Pons (tissue), 1 donor: Measurements from ENCODE around the gene INPP5B.

Experiments used
- DNase-seq: peaks from one replicate; pipeline ENCODE4 v3.0.0-alpha.2; 2016; ENCODE audit warnings: low spot score

Gene INPP5B

GRCh38 chr1:37867784-37868183 is 79.1 kb downstream of the INPP5B start:
- DNase-seq, result no peak

GRCh38 chr1:37866491-37866890 is 80.4 kb downstream of the INPP5B start:
- DNase-seq, result no peak

GRCh38 chr1:37865348-37866120 is 81.3 kb downstream of the INPP5B start:
- no peak for DNase-seq

- no peak for DNase-seq
Observed at GRCh38 chr1:37862330-37862729, 84.5 kb downstream of the INPP5B start.

- no peak for DNase-seq
Observed at GRCh38 chr1:37861151-37861550, 85.7 kb downstream of the INPP5B start.

DNA sequence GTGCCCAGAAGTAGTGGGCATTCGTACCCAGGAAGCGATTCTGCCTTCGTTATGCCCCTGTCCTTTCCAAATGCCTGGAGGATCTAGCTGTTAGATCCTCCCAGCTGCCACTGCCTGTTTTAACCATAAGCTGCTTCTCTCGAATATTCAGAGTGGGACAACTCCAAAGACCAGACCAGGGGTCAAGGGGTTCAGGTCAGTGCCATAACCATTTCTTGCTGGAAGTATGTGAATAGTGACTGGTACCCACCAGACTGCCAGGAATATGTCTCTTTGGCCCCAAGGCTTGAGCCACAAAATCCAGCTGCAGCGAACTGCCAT is 86.5 kb downstream of the INPP5B start:
- no peak for DNase-seq

GRCh38 chr1:37859507-37860345 is 87.1 kb downstream of the INPP5B start, which contains the start of gene MTF1:
MTF1 (minus strand) TSS chr1:37859592; CDS start chr1:37857658, 1,934 bp downstream.
- peak; percentile 98 for DNase-seq

DNA sequence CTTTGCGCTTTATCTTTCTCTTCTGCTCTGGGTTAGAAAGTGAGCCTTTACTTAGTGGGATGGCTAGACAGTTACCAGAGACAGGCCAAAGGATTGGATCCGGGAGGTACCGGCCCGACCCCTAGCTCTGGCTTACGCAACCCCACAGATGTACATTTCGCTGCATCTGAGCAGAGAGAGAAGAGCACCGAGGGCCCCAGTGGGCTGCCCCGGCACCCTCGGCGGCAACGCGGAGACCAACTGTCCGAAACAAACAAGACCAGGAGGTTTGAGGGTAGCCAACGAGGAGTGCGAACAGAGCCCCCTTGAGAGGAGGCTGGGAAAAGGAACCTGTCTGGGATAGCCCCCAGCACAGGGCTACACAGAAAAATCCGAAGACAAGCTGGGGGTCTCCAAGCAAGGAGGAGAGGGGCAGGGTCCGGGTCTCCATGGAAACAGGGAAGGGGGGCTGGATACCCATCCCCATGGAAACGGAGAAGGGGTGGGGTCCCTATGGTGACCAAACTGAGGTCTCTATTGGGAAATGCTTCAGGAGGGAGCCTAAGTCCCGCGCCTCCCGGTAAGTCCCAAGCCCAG is 87.8 kb downstream of the INPP5B start:
- DNase-seq, result no peak

GRCh38 chr1:37854406-37854805 is 92.4 kb downstream of the INPP5B start:
- DNase-seq, result no peak

DNA sequence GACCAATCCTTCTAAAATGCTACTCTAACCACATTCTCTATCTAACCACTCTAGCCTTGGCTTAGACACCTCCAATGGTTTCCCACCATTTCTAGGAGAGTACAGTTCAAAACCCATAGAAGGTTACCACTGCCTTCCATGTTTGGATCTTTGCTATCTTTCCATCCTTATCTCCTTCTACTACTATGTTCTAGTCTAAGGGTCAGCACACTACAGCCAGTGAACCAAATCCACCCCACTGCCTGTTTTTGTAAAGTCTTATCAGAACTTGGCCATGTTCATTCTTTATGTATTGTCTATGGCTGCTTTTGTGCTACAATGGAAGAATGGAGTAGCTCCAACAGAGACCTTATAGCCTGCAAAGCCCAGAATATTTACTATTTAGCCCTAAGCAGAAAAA is 93.7 kb downstream of the INPP5B start:
- DNase-seq, result no peak

DNA sequence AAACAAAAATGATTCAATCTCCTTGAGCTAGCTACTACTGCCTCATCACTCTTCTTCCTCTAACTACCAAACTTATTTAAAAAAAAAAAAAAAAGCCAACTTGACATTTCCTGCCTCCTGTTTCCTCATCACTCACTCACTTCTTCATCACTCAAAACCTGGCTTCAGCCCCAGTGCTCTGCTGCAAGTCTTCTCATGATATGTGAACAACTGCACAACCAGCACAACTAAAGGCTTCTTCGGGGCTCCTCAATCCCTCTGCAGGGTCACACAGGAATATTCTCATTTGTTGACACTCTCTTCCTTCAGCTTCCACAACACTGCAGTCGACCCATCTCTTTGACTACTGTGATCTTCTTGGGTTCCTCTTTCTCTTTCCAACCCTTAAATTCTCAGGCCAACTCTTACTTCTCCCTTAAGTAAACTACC is 95.1 kb downstream of the INPP5B start:
- peak; percentile 28 for DNase-seq

DNA sequence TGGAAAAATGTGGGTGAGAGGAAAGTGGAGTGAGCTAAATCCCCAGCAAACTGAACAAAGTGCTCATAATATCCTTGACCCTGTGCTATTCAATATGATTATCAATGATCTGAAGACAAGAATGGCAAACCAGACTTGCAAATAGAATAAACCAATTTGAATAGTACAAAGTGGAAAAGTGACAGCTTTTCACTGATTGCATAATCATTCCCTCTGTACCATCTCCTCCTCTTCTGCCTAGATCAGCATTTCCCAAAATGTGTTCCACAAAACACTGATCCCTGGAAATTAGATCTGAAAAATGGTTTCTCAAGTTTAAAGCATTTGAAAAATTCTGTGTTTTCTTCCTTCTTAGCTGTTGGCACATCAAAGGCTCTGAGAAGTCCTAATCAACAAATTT is 95.6 kb downstream of the INPP5B start:
- no peak for DNase-seq

GRCh38 chr1:37850352-37850955 is 96.4 kb downstream of the INPP5B start:
- DNase-seq, result no peak

- DNase-seq, result no peak
Observed at GRCh38 chr1:37849480-37849879, 97.4 kb downstream of the INPP5B start.

DNA sequence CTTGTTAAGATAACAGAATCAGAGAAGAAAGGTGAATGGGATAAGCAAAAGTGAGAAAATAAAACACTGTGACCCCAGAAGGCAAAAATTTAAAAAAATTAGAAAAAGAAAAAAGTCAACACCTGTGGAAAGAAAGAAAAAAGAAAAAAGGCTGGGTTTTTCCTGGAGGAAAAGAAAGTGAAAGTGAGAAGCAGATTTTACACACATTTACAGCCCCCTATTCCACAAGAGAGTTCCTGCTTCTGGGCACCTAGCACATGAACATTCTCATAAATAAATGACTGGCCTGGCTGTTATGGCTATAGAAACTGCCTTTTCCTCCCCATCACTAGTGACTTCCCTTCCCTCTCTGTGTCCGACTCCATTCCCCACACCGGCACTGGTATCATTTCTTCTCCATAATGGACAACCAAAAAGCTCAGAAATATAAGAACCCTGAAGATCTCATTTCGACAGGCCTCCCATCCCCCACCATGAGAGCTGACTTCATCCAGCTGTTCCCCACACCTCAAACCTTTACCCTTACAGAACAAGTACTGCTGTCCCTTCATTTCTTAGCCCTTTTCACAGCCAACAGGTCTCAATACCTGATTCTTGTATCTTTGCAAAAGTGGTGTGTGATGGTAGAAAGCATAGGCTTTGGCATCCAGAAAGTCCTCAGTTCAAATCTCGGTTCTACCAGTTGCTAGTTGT is 100.1 kb downstream of the INPP5B start:
- DNase-seq, result no peak

GRCh38 chr1:37845786-37846185 is 101.1 kb downstream of the INPP5B start:
- no peak for DNase-seq

DNA sequence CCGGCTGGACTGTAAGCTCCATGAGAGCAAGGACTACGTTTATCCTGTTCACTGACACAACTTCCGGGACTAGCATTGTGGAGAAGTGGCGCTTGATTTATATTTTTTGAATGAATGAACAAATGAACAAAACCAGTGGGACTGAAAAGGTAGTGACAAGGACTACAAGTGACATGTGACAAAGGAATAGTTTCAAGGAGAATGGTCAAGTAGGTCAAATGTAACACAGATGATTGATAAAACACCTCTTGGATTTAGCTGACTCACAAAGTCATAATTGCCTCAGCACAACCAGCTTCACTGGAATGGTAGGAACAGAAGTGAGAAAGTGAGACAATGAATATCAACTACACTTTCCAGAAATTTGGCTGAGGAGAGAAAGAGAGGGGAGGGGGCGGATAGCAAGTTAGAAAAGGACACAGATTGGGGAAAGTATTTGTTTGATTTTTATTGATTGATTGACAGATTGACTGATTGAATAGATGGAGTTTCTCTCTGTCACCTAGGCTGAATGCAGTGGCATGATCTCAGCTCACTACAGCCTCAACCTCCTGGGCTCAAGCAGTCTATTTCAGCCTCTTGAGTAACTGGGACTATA is 101.7 kb downstream of the INPP5B start:
- DNase-seq, result no peak

- no peak for DNase-seq
Observed at GRCh38 chr1:37844536-37844935, 102.3 kb downstream of the INPP5B start.

GRCh38 chr1:37841652-37842051 is 105.2 kb downstream of the INPP5B start:
- DNase-seq, result no peak

DNA sequence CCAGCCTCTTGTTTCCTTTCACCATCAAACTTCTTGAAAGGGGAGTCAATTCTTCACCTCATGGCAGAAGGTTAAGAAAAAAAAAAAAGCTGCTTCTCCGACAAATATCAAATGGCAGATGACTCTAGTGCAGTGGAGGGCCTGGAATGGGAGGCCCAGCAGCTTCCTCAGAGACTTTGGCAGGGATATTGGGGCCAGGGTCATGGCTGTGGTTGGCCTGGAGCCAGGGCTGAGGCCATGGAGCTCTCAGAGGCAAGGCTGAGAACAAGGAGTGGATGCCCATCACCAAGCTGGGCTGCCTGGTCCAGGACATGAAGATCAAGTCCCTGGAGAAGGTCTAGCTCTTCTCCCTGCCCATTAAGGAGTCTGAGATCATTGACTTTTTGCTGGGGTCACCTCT is 106.1 kb downstream of the INPP5B start:
- DNase-seq, result no peak

- no peak for DNase-seq
Observed at GRCh38 chr1:37839676-37840075, 107.2 kb downstream of the INPP5B start.

- DNase-seq, result no peak
Observed at GRCh38 chr1:37836788-37837187, 110.1 kb downstream of the INPP5B start.
